AG09319 (cell line): Measurements from ENCODE around the gene GGACT.

ENCODE experiments used
- DNase-seq: peaks from one replicate; pipeline ENCODE4 v3.0.0-alpha.2; 2010; ENCODE audit warnings: low read depth; ENCODE audit errors: extremely low read depth
- CTCF ChIP-seq: IDR thresholded peaks from 2 replicates; pipeline ENCODE4 v1.5.1; 2011; ENCODE audit warnings: low read depth, mild to moderate bottlenecking, inconsistent platforms, low read length, moderate library complexity

Gene GGACT

GRCh38 chr13:100517135-100517534 is 71.5 kb downstream of the GGACT start:
- no peak for TF ChIP-seq CTCF
- DNase-seq = no peak

GRCh38 chr13:100515410-100515800 is 73.2 kb downstream of the GGACT start:
- no peak for DNase-seq
- TF ChIP-seq CTCF = no peak

GRCh38 chr13:100514788-100515409 is 73.7 kb downstream of the GGACT start:
- TF ChIP-seq CTCF = peak; percentile 97
- DNase-seq = peak; percentile 44

- no peak for TF ChIP-seq CTCF
Measured at GRCh38 chr13:100513987-100514670, 74.5 kb downstream of the GGACT start.

GRCh38 chr13:100513171-100513570 is 75.4 kb downstream of the GGACT start:
- no peak for DNase-seq
- no peak for TF ChIP-seq CTCF

More at GRCh38 chr13:100513987-100514670, 74.5 kb downstream of the GGACT start:
- no peak for DNase-seq

GRCh38 chr13:100512422-100512821 is 76.2 kb downstream of the GGACT start:
- TF ChIP-seq CTCF = no peak
- no peak for DNase-seq

GRCh38 chr13:100511466-100511865 is 77.1 kb downstream of the GGACT start:
- no peak for TF ChIP-seq CTCF
- no peak for DNase-seq
